AG09319 (cell line): ENCODE results near the gene ATP6AP1.

ENCODE experiments used
- DNase-seq: peaks from one replicate; pipeline ENCODE4 v3.0.0-alpha.2; 2010; ENCODE audit warnings: low read depth; ENCODE audit errors: extremely low read depth
- CTCF ChIP-seq: IDR thresholded peaks from 2 replicates; pipeline ENCODE4 v1.5.1; 2011; ENCODE audit warnings: low read depth, mild to moderate bottlenecking, inconsistent platforms, low read length, moderate library complexity

Gene ATP6AP1

DNA sequence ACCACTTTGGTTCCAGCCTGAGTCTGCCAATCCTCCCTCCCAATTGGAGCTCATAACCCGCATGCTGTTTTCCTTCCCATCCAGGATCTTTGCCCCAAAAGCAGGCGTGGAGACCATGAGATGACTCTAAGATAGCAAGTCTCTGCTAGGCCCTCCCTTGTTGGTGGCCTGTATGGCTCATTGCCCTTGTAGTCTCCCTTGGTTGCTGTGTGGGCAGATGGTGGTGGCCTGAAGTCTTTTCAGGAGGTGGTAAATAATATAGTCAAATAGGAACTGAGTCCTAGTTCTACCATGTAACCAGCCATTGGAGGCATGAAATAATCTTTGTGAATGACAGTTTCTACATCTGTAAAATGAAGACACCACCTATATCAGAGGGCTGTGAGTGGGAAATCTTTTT lies 1.2 kb downstream of the ATP6AP1 start:
- no peak for DNase-seq
- no peak for TF ChIP-seq CTCF

DNA sequence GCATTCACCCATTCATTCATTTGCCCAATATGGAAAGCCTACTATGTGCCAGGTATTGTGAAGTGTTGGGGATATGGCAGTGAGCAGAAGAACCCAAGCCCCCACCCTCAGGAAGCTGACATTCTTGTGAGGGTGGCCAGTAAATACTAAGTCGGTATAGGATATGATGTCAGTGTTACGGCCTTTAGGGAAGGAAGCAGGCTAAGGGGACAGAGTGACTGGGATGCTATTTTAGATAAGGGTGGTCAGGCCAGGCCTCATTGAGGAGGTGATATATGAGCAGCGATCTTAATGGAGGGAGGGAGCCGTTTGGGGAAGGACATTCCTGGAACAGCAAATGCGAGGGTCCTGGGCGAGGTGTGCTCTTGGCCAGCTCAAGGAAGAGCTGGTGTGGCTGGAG lies 2.0 kb downstream of the ATP6AP1 start:
- DNase-seq, result no peak
- no peak for TF ChIP-seq CTCF

DNA sequence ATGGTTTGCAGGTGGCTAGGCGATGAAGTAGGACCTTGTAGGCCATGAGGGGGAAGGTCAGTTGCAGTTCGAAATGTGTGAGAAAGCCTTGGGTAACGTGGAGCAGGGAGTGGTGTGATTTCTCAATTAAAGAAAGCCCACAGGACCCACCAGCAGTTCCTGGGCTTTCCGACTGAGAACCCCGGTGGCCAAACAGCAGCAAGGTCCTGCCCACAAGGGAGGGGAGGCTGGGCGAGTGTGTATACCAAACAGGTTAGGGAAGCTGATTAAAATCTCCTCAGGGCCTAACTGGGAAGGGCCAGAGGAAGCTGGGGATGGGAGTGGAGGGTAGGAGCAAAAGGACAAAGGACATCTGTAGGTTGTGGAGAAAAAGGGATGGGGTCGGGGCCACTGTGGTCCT lies 2.4 kb downstream of the ATP6AP1 start:
- no peak for TF ChIP-seq CTCF
- DNase-seq, result no peak

DNA sequence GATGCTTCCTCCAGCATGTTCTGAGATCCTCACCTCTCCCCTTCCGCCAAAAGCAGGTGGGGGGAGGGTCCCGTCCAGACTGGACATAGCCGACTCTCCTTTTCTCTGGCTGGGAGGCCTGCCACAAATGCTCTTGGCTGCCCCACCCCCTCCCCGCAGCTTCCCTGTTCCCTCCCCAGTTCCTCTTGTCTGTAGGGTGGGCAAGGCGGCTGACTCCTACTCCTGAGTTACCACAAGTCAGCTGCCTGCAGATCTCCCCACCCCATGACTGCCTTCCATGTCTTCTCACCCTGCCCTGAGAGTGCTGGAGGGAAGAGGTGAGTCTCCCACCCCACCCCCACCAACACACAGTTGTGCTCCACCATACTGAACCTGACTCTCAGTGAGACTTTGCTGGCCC lies 2.9 kb downstream of the ATP6AP1 start:
- no peak for TF ChIP-seq CTCF
- no peak for DNase-seq

GRCh38 chrX:154432210-154432609 lies 3.7 kb downstream of the ATP6AP1 start:
- no peak for DNase-seq
- no peak for TF ChIP-seq CTCF

GRCh38 chrX:154433605-154434004 lies 5.1 kb downstream of the ATP6AP1 start:
- no peak for TF ChIP-seq CTCF
- no peak for DNase-seq

GRCh38 chrX:154434394-154435168 lies 6.1 kb downstream of the ATP6AP1 start:
- DNase-seq, result no peak
- no peak for TF ChIP-seq CTCF
